Stimulated activated naive B cell treated with anti-CD40 and anti-IgM and Interleukin-4, amounts not matched to agents 10 μg/mL and 1 μg/mL and 100 μg/mL, for 72 hours (primary cell): ENCODE results near the gene UBE2R2.

Source experiments
- ATAC-seq, 2 donors: fragments of 150-1000 bp; cut with Tn5 transposase; replicated peaks; 2 replicates each; pipeline ENCODE4 v1.10.0; 2021; ENCODE audit warnings: moderate library complexity in 1 of 2
- DNase-seq: peaks from one replicate; pipeline ENCODE4 v3.0.0; 2021
- H3K27ac Mint-ChIP-seq: one replicate; pipeline ENCODE4 v1.8.0; 2022; ENCODE audit warnings: mild to moderate bottlenecking, mixed read lengths
- H3K27me3 Mint-ChIP-seq, 2 donors: one replicate each; pipeline ENCODE4 v1.8.0; 2022; ENCODE audit warnings: mixed read lengths in 2 of 2
- H3K36me3 Mint-ChIP-seq, 2 donors: one replicate each; pipeline ENCODE4 v1.8.0; 2022; ENCODE audit warnings: mixed read lengths in 2 of 2, mild to moderate bottlenecking in 1 of 2
- H3K4me1 Mint-ChIP-seq, 2 donors: one replicate each; pipeline ENCODE4 v1.8.0; 2022; ENCODE audit warnings: mixed read lengths in 2 of 2, mild to moderate bottlenecking in 1 of 2
- H3K4me3 Mint-ChIP-seq, 2 donors: one replicate each; pipeline ENCODE4 v1.8.0; 2022; ENCODE audit warnings: mild to moderate bottlenecking in 2 of 2, mixed read lengths in 2 of 2, moderate library complexity in 1 of 2
- H3K9me3 Mint-ChIP-seq, 2 donors: one replicate each; pipeline ENCODE4 v1.8.0; 2022; ENCODE audit warnings: mixed read lengths in 2 of 2, mild to moderate bottlenecking in 1 of 2

The UBE2R2 gene

GRCh38 chr9:33908114-33908513 lies 91.2 kb downstream of the UBE2R2 start:
- DNase-seq (no peak), ATAC-seq (no peak)
- H3K36me3 Mint-ChIP-seq: peaks cover 29 to 32% of the 10 kb centered on the region in 2 donors
- no peak overlapping the region for H3K27ac Mint-ChIP-seq
- H3K4me1 Mint-ChIP-seq: peaks cover 9 to 16% of the 10 kb centered on the region in 2 donors
- H3K27me3 Mint-ChIP-seq: no peaks in the 10 kb centered on the region
- no peaks in the 10 kb centered on the region for H3K9me3 Mint-ChIP-seq
- H3K4me3 Mint-ChIP-seq: no peak overlapping the region

GRCh38 chr9:33908749-33909148 lies 91.8 kb downstream of the UBE2R2 start:
- Mint-ChIP-seq H3K4me3 (no peak overlapping the region), H3K27ac (no peak overlapping the region), H3K9me3 (no peaks in the 10 kb centered on the region), H3K27me3 (no peaks in the 10 kb centered on the region), H3K4me1 (peaks cover 7 to 11% of the 10 kb centered on the region in 2 donors), H3K36me3 (peaks cover 29 to 30% of the 10 kb centered on the region in 2 donors)
- DNase-seq: no peak
- ATAC-seq: no peak

DNA sequence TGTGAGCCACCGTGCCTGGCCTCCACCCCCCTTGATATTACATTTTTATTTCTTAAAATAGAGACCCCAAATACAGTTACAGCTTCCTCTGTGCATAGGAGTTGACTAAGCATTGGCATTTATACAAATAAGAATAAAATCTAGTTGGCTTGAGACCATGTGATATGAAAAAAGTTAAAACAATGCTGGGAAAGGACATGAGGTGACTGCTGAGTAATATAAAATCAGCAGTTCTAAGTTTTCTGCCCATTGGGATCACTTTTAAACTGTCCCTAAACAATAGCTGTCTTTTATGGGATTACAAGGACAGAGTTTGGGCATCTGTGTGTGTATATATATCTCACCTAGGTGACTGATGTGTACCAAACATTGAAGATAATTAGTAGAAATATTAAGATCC lies 96.6 kb downstream of the UBE2R2 start:
- H3K27ac Mint-ChIP-seq: no peak overlapping the region
- H3K4me3 Mint-ChIP-seq: no peak overlapping the region
- DNase-seq (no peak), ATAC-seq (no peak)
- peaks cover 24 to 37% of the 10 kb centered on the region in 2 donors for H3K36me3 Mint-ChIP-seq
- H3K27me3 Mint-ChIP-seq: no peaks in the 10 kb centered on the region
- no peaks in the 10 kb centered on the region for H3K9me3 Mint-ChIP-seq
- H3K4me1 Mint-ChIP-seq: no peaks in the 10 kb centered on the region

DNA sequence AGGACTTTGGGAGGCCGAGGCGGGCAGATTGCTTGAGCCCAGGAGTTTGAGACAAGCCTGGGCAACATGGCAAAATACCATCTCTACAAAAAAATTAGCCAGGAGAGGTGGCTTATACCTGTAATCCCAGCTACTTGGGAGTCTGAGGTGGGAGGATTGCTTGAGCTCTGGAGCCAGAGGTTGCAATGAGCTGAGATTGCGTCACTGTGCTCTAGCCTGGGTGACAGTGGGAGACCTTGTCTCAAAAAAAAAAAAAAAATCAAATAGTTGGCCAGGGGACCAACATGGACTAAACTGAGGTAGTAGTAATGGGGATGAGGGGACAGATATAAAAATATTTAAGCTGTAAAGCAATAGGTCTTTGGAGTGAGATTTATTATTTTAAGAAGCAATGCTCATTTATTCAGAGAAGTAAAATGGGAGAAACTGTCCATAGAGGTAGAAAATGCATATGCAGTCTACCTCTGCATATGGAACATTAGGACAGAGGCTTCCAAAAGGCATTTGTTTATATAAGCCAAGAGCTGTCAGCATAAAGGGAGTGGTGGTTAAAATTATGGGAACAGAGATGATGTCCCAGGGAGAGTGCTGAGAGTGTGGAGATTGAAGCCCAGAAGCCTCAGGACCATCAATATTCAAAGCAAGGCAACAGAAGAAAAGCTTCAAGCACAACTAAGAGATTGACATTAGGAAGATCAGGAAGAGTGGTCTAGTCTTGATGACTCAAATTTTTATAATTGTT lies 98.1 kb downstream of the UBE2R2 start:
- no peak overlapping the region for H3K4me3 Mint-ChIP-seq
- peak overlapping the region; percentile 9 for H3K27ac Mint-ChIP-seq
- H3K4me1 Mint-ChIP-seq: no peaks in the 10 kb centered on the region
- ATAC-seq (no peak), DNase-seq (no peak)
- H3K36me3 Mint-ChIP-seq: peaks cover 28 to 47% of the 10 kb centered on the region in 2 donors
- no peaks in the 10 kb centered on the region for H3K9me3 Mint-ChIP-seq
- no peaks in the 10 kb centered on the region for H3K27me3 Mint-ChIP-seq

GRCh38 chr9:33917036-33917435 lies 100.1 kb downstream of the UBE2R2 start:
- H3K27ac Mint-ChIP-seq: peak overlapping the region; percentile 85
- peaks cover 46 to 59% of the 10 kb centered on the region in 2 donors for H3K36me3 Mint-ChIP-seq
- H3K27me3 Mint-ChIP-seq: no peaks in the 10 kb centered on the region
- no peak for ATAC-seq
- H3K4me3 Mint-ChIP-seq: no peak overlapping the region
- H3K4me1 Mint-ChIP-seq: no peaks in the 10 kb centered on the region
- no peak for DNase-seq
- no peaks in the 10 kb centered on the region for H3K9me3 Mint-ChIP-seq

DNA sequence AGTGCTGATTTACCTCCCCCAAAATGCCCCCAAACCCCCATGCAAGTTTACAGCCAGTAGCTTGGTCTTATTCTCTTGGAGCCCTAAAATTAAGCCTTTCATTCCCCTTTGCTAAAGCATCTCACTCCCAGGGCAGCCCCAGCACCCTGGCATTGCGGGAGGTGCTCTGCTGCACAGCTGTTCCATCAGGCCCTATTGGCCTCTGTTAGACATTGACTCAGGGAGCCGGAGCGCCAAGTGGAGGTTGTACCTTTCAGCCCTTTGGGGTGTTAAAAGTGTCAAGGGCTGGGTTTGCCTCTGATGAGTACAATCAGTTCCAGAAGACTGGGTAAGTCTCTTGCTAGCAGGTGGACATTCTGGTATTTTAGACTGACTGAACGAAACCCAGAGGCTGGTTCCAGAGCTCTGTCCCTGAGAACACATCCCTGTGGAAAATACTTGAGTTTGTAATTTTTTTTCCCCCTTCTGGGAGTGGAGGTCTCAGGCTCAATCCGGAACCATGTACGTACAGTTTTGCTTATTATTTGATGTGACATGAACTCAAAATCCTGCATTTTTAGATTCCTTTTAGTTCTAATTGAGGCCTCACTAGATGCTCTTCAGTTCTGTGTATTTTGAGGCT lies 102.4 kb downstream of the UBE2R2 start:
- ATAC-seq: no peak
- H3K27ac Mint-ChIP-seq: peak overlapping the region; percentile 38
- H3K4me3 Mint-ChIP-seq: no peak overlapping the region
- H3K9me3 Mint-ChIP-seq: no peaks in the 10 kb centered on the region
- H3K36me3 Mint-ChIP-seq: peaks cover 54 to 72% of the 10 kb centered on the region in 2 donors
- no peak for DNase-seq
- H3K4me1 Mint-ChIP-seq: no peaks in the 10 kb centered on the region
- no peaks in the 10 kb centered on the region for H3K27me3 Mint-ChIP-seq

DNA sequence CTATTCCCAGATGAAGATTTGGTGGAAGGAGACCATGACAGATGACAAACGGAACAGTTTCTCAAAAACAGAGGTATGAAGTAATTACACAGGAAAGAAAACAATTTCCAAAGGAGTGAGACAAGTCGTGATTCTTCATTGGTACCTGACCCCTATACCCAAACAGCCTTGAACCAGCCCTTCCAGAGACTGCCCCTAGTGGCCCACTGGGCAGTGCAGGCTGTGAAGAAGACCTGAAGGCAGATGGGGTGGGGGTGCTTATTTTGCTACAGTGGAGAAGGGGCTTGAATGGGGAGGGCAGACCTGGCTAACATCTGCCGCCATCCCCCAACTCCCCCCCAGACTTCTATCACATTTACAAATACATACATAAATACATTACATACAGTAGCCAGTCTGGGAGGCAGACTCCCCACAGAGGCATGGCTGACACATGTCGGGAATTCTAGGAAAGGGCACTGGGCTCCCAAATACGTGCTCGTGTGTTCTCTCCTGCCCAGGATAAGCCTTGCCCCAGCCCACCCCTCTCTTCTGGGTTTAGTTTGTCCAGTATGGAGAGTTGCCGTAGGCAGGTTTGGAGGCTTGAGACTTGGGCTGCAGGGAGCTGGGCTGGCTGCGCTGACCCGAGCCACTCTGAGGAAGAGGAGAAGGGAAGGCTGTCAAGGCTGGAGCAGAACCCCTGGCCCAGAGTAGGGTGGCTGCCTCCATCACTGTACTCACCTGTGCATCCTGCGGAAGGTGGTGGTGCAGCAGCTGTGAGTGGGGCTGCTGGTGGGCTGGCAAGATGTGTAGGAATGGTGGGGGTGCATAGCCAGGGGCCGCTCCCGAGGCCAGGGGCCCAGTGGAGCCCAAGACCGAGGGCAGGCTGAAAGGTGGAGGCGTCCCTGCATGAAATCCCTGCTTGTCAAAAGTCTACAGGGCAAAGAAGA lies 105.3 kb downstream of the UBE2R2 start:
- H3K27ac Mint-ChIP-seq: peak overlapping the region; percentile 14

GRCh38 chr9:33923079-33923478 lies 106.1 kb downstream of the UBE2R2 start:
- no peaks in the 10 kb centered on the region for H3K27me3 Mint-ChIP-seq
- H3K4me3 Mint-ChIP-seq: no peak overlapping the region
- no peak for DNase-seq
- no peaks in the 10 kb centered on the region for H3K9me3 Mint-ChIP-seq
- H3K27ac Mint-ChIP-seq: peak overlapping the region; percentile 51
- H3K4me1 Mint-ChIP-seq: peaks cover 0 to 5% of the 10 kb centered on the region in 2 donors
- H3K36me3 Mint-ChIP-seq: peaks cover 58 to 78% of the 10 kb centered on the region in 2 donors
- peak in 1 of 2 donors; percentile 12 for ATAC-seq

More for the DNA sequence above, 105.3 kb downstream of the UBE2R2 start:
- Mint-ChIP-seq H3K4me3 (no peak overlapping the region), H3K36me3 (peaks cover 59 to 78% of the 10 kb centered on the region in 2 donors), H3K27me3 (no peaks in the 10 kb centered on the region), H3K9me3 (no peaks in the 10 kb centered on the region), H3K4me1 (peaks cover 0 to 5% of the 10 kb centered on the region in 2 donors)
- no peak for DNase-seq
- ATAC-seq: peak; percentile 62 to 63

DNA sequence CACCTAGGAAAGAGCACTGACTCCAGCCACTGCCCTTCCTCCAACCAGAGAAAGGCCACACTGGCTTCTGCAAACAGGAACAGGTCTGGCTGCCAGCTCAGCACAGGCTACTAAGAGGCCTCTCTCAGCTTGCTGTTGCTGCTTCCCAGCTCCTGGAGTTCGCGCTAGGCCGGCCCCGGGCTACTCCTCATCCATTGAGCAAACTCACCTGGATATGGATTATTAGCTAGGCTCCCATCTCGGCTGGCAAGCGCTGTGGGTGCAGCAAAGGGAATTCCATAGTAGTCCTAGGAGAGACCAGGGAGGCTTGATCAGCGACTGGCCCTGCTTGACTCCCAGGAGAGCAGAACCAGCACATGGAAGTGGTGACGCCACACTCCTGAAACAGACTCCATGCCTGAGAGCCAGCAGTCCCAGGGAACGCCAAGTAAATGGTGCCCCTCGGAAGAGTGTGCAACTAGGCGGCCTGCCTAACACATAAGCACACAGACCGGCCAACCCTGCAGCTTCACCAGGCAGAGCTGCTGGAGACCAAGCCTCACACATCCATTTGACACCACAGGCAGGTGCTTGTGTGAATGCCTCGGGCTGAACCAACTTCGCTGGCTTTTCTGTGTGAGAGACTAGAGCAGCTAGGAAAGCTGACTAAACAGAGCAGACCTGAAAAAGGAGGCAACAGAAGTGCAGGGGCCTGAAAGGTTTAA lies 107.2 kb downstream of the UBE2R2 start:
- DNase-seq (no peak), ATAC-seq (no peak)

DNA sequence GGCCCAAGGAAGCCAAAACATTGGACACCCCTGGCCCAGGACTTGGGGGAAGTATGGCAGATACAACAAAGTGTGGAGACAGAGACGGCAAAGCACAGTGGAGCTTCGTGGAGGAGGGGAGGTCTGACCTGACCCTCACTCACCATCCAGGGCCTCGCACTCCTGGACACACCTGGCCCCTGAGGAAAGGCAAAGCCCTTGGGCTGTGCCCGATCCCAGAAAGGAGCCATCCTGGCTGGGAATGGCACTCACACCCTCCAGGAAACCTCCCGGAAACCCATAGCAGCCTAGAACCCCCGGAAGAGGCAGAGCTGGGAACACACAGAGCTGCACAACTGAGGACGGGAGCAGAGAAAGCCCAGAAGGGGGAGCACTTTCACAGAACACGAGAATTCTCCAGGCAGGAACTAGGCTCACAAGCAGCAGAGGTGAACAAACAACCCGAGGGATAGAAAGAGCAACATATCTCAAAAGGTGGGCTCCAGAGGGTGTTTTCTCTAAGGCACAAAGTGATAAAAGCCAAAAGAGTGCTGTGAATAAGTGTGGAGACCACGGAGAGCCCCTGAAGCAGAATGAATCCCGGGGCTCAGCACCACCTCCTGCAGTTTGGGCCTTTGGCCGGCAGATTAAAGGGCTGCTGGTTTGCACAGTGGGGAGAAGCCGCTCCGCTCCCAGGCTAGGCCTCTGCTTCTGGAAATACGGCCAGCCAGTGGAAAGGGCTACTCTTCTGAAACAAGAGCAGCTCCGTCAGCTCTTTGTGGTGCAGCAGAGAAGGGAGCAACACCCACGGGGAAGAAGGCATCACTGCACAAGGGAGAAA lies 108.2 kb downstream of the UBE2R2 start:
- ATAC-seq: peak in 1 of 2 donors; percentile 30
- no peak overlapping the region for H3K4me3 Mint-ChIP-seq

More for the DNA sequence above, 107.2 kb downstream of the UBE2R2 start:
- Mint-ChIP-seq H3K27ac (no peak overlapping the region), H3K4me1 (peaks cover 0 to 5% of the 10 kb centered on the region in 2 donors), H3K4me3 (no peak overlapping the region), H3K9me3 (no peaks in the 10 kb centered on the region), H3K36me3 (peaks cover 64 to 77% of the 10 kb centered on the region in 2 donors), H3K27me3 (no peaks in the 10 kb centered on the region)

GRCh38 chr9:33926746-33927485 lies 110.0 kb downstream of the UBE2R2 start:
- Mint-ChIP-seq H3K27ac (no peak overlapping the region), H3K27me3 (no peaks in the 10 kb centered on the region), H3K9me3 (no peaks in the 10 kb centered on the region), H3K4me1 (peaks cover 0 to 5% of the 10 kb centered on the region in 2 donors), H3K36me3 (peaks cover 55 to 84% of the 10 kb centered on the region in 2 donors), H3K4me3 (no peak overlapping the region)
- DNase-seq (no peak), ATAC-seq (no peak)

More for the DNA sequence above, 108.2 kb downstream of the UBE2R2 start:
- H3K4me1 Mint-ChIP-seq: peaks cover 0 to 5% of the 10 kb centered on the region in 2 donors
- H3K27ac Mint-ChIP-seq: peak overlapping the region; percentile 62
- H3K27me3 Mint-ChIP-seq: no peaks in the 10 kb centered on the region
- peaks cover 62 to 76% of the 10 kb centered on the region in 2 donors for H3K36me3 Mint-ChIP-seq
- H3K9me3 Mint-ChIP-seq: no peaks in the 10 kb centered on the region
- no peak for DNase-seq

GRCh38 chr9:33927694-33928093 lies 110.7 kb downstream of the UBE2R2 start:
- H3K4me1 Mint-ChIP-seq: peaks cover 0 to 5% of the 10 kb centered on the region in 2 donors
- H3K27ac Mint-ChIP-seq: no peak overlapping the region
- H3K4me3 Mint-ChIP-seq: no peak overlapping the region
- ATAC-seq (no peak), DNase-seq (no peak)
- H3K36me3 Mint-ChIP-seq: peaks cover 54 to 84% of the 10 kb centered on the region in 2 donors
- H3K27me3 Mint-ChIP-seq: no peaks in the 10 kb centered on the region
- H3K9me3 Mint-ChIP-seq: no peaks in the 10 kb centered on the region
